Ovary (tissue), 9 donors: ENCODE data around the gene AKNA. TPM values are rescaled to one million over a fixed set of nuclear protein-coding genes. Genes with fewer than 3 reads are reported as not detected.
A peak's percentile ranks its signal among the peaks of the same experiment; 100 is the strongest.

Experiments used
- DNase-seq, 5 donors: peaks; one replicate each; pipeline ENCODE4 v3.0.0-alpha.2; 2019 to 2020
- H3K27ac ChIP-seq, 2 donors: fragments of 200-600 bp; one replicate each; pipeline versions ENCODE4 v1.5.1 to v1.8.0; 2019 to 2022
- H3K27me3 ChIP-seq: fragments of 200-600 bp; one replicate; pipeline ENCODE4 v1.8.0; 2022
- H3K36me3 ChIP-seq: fragments of 200-600 bp; sonication (generic); one replicate; pipeline ENCODE4 v1.5.1; 2019
- H3K4me1 ChIP-seq: one replicate; pipeline ENCODE4 v1.8.1; 2013; ENCODE audit warnings: mild to moderate bottlenecking, moderate library complexity; ENCODE audit not compliant: insufficient read depth
- H3K4me3 ChIP-seq: fragments of 200-600 bp; sonication (generic); one replicate; pipeline ENCODE4 v1.5.1; 2017
- H3K9me3 ChIP-seq, 2 donors: fragments of 200-600 bp in 1 of 2; sonication (generic) in 1 of 2; one replicate each; pipeline versions ENCODE4 v1.5.1 to v1.8.1; 2013 to 2019; ENCODE audit warnings: mild to moderate bottlenecking in 1 of 2, moderate library complexity in 1 of 2
- CTCF ChIP-seq, 3 donors: fragments of 450-650 bp in 2 of 3; fragments of 200-600 bp in 1 of 3; IDR thresholded peaks; one replicate each; pipeline versions ENCODE4 v1.5.1 to v1.8.0; 2016 to 2022; ENCODE audit warnings: antibody characterized with exemption in 3 of 3, mild to moderate bottlenecking in 1 of 3
- EP300 ChIP-seq: sonication (generic); formaldehyde crosslinking; IDR thresholded peaks from one replicate; pipeline ENCODE4 v1.6.1; 2017; ENCODE audit warnings: antibody characterized with exemption
- POLR2A ChIP-seq: fragments of 450-650 bp; IDR thresholded peaks from one replicate; pipeline ENCODE4 v1.6.1; 2017; ENCODE audit warnings: antibody characterized with exemption, mild to moderate bottlenecking, moderate library complexity
- WGBS, 3 donors: extraction: QIAGEN DNeasy Blood & Tissue Kit in 1 of 3; methylation state at CpG; one replicate each; pipeline versions ENCODE4 v1.1.5 to v1.1.7; 2013 to 2017; 5-methylcytosine and 5-hydroxymethylcytosine counted together
- intact Hi-C, 4 donors: fragments of 100-400 bp; cut with DNase I; formaldehyde crosslinking; loops; one replicate each; pipeline versions ENCODE4 v1.11.0 to v1.15.1; 2022 to 2023
- polyA plus RNA-seq, 2 donors: library from polyadenylated mRNA; stranded (reverse); fragments of 200-250 nt in 1 of 2; fragments of 350-450 nt in 1 of 2; fragmentation: Illumina TruSeq in 1 of 2; extraction: RNeasy Lipid Tissue Mini Kit (QIAGEN cat#74804) in 1 of 2; gene quantifications; one replicate each; pipeline ENCODE4 v1.2.3, GENCODE V29; 2013 to 2014
- total RNA-seq, 7 donors: library from RNA; depleted of rRNA in 2 of 7; stranded (reverse); fragments of >200 nt in 2 of 7; fragmentation: NEBNext Ultra II Directional in 3 of 7; extraction: Animal tissue kit (Norgen Biotek cat#: 25700) in 3 of 7; gene quantifications; one replicate each; pipeline versions ENCODE4 v1.1.0 to v1.2.4, GENCODE V29; 2016 to 2023
- donor health status: DM: no; HTN: no; CAD: no; lungs with moderate emphysema.
- donor health status: DM: no; HTN: no; CAD: no.
- donor health status: Bipolar disorder and iron deficiency.
- donor health status: DM: yes; HTN: yes; CAD: no.
- donor health status: DM: no; HTN: no; CAD: no.
- donor health status: DM: yes; HTN: yes; CAD: no.

The AKNA gene
- total and polyA plus RNA-seq, 9 donors, result 12.9 to 123 (median 36.4) TPM

- WGBS, 3 donors, result 75 to 90% (median 77%) methylated on average over 2 to 7 of the region's 7 CpGs
- TF ChIP-seq EP300 (no peak), POLR2A (no peak), CTCF (IDR thresholded peaks at IDR 0.05) (no peak)
- H3K9me3 ChIP-seq, result no peaks in the 10 kb centered on the region
Measured at GRCh38 chr9:114371343-114371944, 16.3 kb downstream of the AKNA start.

GRCh38 chr9:114370968-114371320, 16.8 kb downstream of the AKNA start:
- Histone ChIP-seq H3K4me1 (peaks cover 4% of the 10 kb centered on the region), H3K27ac (peak overlapping the region in 1 of 2 donors; percentile 51), H3K9me3 (no peaks in the 10 kb centered on the region), H3K4me3 (no peak overlapping the region), H3K27me3 (no peaks in the 10 kb centered on the region), H3K36me3 (no peaks in the 10 kb centered on the region)
- DNase-seq, result no peak
- TF ChIP-seq CTCF (IDR thresholded peaks at IDR 0.05), result no peak
- no peak for TF ChIP-seq EP300
- TF ChIP-seq POLR2A, result no peak
- intact Hi-C loops, result no loop called here
- 81 to 89% (median 81%) methylated on average over 4 of the region's 4 CpGs for WGBS, 3 donors

More at GRCh38 chr9:114371343-114371944, 16.3 kb downstream of the AKNA start:
- Histone ChIP-seq H3K27me3 (no peaks in the 10 kb centered on the region), H3K4me3 (no peak overlapping the region), H3K27ac (peak overlapping the region in 1 of 2 donors; percentile 51), H3K36me3 (no peaks in the 10 kb centered on the region), H3K4me1 (peaks cover 4% of the 10 kb centered on the region)
- intact Hi-C loops, result no loop called here
- DNase-seq, result no peak

GRCh38 chr9:114370251-114370967, 17.4 kb downstream of the AKNA start:
- no peak overlapping the region for H3K4me3 ChIP-seq
- H3K27me3 ChIP-seq, result no peaks in the 10 kb centered on the region
- peaks cover 4% of the 10 kb centered on the region for H3K4me1 ChIP-seq
- no peak for TF ChIP-seq EP300
- TF ChIP-seq CTCF (IDR thresholded peaks at IDR 0.05), result no peak
- TF ChIP-seq POLR2A, result no peak
- peak overlapping the region in 1 of 2 donors; percentile 51 for H3K27ac ChIP-seq
- no peaks in the 10 kb centered on the region for H3K36me3 ChIP-seq
- H3K9me3 ChIP-seq, result no peaks in the 10 kb centered on the region
- intact Hi-C loops, result no loop called here
- DNase-seq, result no peak
- WGBS, 3 donors, result 77 to 80% (median 78%) methylated on average over 6 of the region's 6 CpGs

- peaks cover 4% of the 10 kb centered on the region for H3K4me1 ChIP-seq
Measured at GRCh38 chr9:114369216-114370130, 18.3 kb downstream of the AKNA start.

More at GRCh38 chr9:114369216-114370130, 18.3 kb downstream of the AKNA start:
- intact Hi-C loops, result no loop called here
- Histone ChIP-seq H3K36me3 (no peaks in the 10 kb centered on the region), H3K4me3 (no peak overlapping the region), H3K27me3 (no peaks in the 10 kb centered on the region), H3K9me3 (no peaks in the 10 kb centered on the region), H3K27ac (no peak overlapping the region)
- DNase-seq, result no peak
- TF ChIP-seq POLR2A (no peak), EP300 (no peak), CTCF (IDR thresholded peaks at IDR 0.05) (no peak)
- 91 to 97% (median 95%) methylated on average over 9 of the region's 9 CpGs for WGBS, 3 donors
